Retinal pigment epithelial cell (primary cell): ENCODE results near the gene NKX2-1.

Source experiments
- DNase-seq: peaks from one replicate; pipeline ENCODE4 v3.0.0-alpha.2; 2010; ENCODE audit warnings: low read depth
- H3K4me3 ChIP-seq: 2 replicates; pipeline ENCODE4 v1.5.1; 2011; ENCODE audit warnings: mild to moderate bottlenecking, low read length, control low read depth, moderate library complexity
- CTCF ChIP-seq: conservative IDR thresholded peaks from 2 replicates; pipeline ENCODE4 v1.5.1; 2011; ENCODE audit warnings: low read depth, low read length, control low read depth, inconsistent platforms

NKX2-1 gene

GRCh38 chr14:36515896-36516718 is 3.9 kb downstream of the NKX2-1 start:
- TF ChIP-seq CTCF: no peak
- no peak overlapping the region for H3K4me3 ChIP-seq
- no peak for DNase-seq

DNA sequence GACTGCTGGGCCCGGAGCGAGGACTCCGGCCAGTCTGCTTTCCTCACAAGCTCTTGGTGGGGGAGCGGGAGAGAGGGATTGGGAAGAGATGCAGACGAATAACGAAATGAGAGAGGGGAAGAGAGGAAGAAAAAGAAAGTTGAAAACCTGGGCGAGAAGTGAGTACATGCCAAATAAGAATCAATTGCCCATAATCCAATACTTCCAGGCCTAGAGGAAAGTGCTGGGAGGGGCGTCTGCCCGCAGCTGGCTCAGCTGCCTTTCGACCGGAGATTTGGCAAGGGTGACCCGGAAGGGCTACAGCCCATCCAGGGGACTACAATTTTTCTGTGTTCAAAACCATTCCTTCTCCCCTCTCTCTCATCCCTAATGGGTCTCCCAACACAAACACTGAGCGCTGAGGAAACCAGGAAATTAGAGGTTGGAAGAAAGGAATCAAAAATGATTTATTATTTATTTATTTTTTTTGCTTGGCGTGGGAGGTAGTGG is 4.9 kb downstream of the NKX2-1 start:
- no peak for DNase-seq
- TF ChIP-seq CTCF: no peak
- H3K4me3 ChIP-seq: no peak overlapping the region

- DNase-seq: no peak
- no peak for TF ChIP-seq CTCF
- H3K4me3 ChIP-seq: no peak overlapping the region
Measured at GRCh38 chr14:36514278-36515104, 5.5 kb downstream of the NKX2-1 start.

GRCh38 chr14:36513451-36514277 is 6.4 kb downstream of the NKX2-1 start:
- no peak for TF ChIP-seq CTCF
- no peak overlapping the region for H3K4me3 ChIP-seq
- no peak for DNase-seq

- DNase-seq: no peak
- TF ChIP-seq CTCF: no peak
- no peak overlapping the region for H3K4me3 ChIP-seq
Measured at GRCh38 chr14:36513012-36513420, 7.0 kb downstream of the NKX2-1 start.

GRCh38 chr14:36512585-36513003 is 7.4 kb downstream of the NKX2-1 start:
- TF ChIP-seq CTCF: no peak
- no peak overlapping the region for H3K4me3 ChIP-seq
- DNase-seq: no peak
